Prostate gland (tissue), 2 donors: ENCODE results near the gene KCNAB1.

Experiments
- POLR2A ChIP-seq: fragments of 450-650 bp; IDR thresholded peaks from one replicate; pipeline ENCODE4 v1.6.1; 2016; ENCODE audit warnings: antibody characterized with exemption, mild to moderate bottlenecking
- POLR2AphosphoS5 ChIP-seq: sonication (generic); formaldehyde crosslinking; IDR thresholded peaks from one replicate; pipeline ENCODE4 v1.6.1; 2017; ENCODE audit warnings: antibody characterized with exemption
- TF ChIP-seq, protein P1 (sequence below), 4 experiments: fragments of 200-600 bp in 2 of 4; fragments of 450-650 bp in 2 of 4; sonication (generic) in 2 of 4; IDR thresholded peaks; 1 replicate in 3 of 4; 2 replicates in 1 of 4; pipeline ENCODE4 v1.5.1; 2016 to 2019; ENCODE audit warnings: antibody characterized with exemption in 4 of 4, mild to moderate bottlenecking in 2 of 4, moderate library complexity in 2 of 4

GRCh38 chr3:156233876-156234275, 113.5 kb downstream of the KCNAB1 start:
- TF ChIP-seq POLR2A (no peak), POLR2AphosphoS5 (no peak)
- TF ChIP-seq, protein P1, sequence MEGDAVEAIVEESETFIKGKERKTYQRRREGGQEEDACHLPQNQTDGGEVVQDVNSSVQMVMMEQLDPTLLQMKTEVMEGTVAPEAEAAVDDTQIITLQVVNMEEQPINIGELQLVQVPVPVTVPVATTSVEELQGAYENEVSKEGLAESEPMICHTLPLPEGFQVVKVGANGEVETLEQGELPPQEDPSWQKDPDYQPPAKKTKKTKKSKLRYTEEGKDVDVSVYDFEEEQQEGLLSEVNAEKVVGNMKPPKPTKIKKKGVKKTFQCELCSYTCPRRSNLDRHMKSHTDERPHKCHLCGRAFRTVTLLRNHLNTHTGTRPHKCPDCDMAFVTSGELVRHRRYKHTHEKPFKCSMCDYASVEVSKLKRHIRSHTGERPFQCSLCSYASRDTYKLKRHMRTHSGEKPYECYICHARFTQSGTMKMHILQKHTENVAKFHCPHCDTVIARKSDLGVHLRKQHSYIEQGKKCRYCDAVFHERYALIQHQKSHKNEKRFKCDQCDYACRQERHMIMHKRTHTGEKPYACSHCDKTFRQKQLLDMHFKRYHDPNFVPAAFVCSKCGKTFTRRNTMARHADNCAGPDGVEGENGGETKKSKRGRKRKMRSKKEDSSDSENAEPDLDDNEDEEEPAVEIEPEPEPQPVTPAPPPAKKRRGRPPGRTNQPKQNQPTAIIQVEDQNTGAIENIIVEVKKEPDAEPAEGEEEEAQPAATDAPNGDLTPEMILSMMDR (IDR thresholded peaks at IDR 0.05) = no peak
